ENCODE measurements around the gene NUMA1.

Gene NUMA1

DNA sequence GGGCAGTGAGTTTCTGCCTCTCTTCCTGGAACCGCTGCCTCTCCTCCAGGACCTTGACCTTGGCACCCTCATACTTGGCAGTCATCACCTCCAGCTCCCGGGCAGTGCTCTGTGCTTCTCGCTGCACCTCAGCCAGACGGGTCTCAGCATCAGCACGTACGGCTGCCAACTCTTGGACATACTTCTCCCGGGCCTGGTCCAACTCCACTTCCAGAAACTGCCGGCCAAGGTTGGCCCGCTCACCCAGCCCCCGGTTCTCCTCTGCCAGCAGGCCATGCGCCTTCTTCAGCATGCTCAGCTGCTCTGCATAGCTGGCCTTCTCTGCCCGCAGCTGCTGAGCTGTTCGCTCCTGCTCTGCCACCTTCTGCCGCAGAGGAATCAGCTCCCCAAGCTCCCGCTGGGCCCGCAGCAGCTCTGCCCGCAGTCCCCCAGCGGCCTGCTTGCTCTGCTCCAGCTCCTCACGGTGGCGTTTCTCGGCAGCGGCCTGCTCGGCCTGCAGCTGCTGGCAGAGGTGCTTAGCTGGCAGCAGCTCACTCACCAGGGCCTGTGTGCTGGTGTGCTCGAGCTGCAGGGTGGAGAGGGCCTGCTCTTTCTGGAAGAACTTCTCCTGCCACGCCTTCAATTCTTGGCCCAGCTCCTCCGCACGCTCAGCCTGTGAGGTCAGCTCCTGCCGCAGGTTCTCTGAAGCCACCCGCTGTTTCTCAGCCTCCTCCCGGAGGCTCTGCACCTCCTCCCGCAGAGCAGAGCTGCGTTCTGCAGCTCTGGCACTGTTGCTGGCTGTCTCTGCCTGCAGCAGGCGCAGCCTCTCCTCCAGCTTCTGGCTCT lies 67.2 kb downstream of the NUMA1 start:
- Histone ChIP-seq H3K9ac (peak overlapping the region in 5 of 11 experiments; percentile 10 to 56 (median 28); a peak in 4 of 22 replicates), H4K20me1 (peaks cover 68 to 99% (median 90%) of the 10 kb centered on the region in 11 experiments; a peak in 21 of 22 replicates), H3K27me3 (no peaks in the 10 kb centered on the region), H3K36me3 (peaks cover 99% of the 10 kb centered on the region in 11 experiments), H3K4me1 (peaks cover 0 to 33% (median 3%) of the 10 kb centered on the region in 10 experiments; a peak in 8 of 20 replicates), H3K4me3 (no peak overlapping the region), H3K9me3 (replicated peaks in 1 of 11) (no peaks in the 10 kb centered on the region), H3K27ac (peak overlapping the region in 1 of 11 experiments; percentile 18; a peak in 1 of 22 replicates), H3K4me2 (no peak overlapping the region; a peak in 1 of 22 replicates)
- TF ChIP-seq Cebpa-rat (IDR thresholded peaks at IDR 0.05): no peak

DNA sequence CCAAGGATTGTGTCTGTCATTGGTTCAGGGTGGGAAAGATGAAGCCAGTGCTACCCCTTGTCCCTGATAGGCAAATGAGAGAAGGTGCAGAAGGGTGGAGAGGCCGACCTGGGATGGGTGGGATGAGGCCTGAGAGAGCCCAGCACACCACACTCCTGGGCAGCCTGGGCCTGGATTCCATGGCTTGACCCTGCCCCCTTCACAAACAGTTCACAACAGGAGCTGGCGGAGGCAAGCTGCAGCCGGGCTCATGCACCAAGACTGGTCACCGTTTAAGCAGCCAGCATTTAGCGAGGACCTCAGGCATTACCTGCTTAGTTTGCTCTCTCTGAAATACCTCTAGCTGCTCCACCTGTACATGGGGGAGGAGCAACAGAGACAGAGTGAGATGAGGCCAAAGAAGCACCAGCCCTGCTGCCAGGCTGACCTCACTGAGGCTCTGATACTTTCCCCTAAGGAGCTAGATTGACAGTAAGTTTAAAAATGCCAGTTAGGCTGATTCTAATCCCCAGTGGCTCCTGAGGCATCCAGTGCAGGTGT lies 68.2 kb downstream of the NUMA1 start:
- Histone ChIP-seq H4K20me1 (peaks cover 70 to 99% (median 92%) of the 10 kb centered on the region in 11 experiments; a peak in 21 of 22 replicates), H3K4me2 (peak overlapping the region in 1 of 11 experiments; percentile 12; a peak in 2 of 22 replicates), H3K36me3 (peaks cover 99% of the 10 kb centered on the region in 11 experiments), H3K27me3 (no peaks in the 10 kb centered on the region), H3K27ac (no peak overlapping the region; a peak in 2 of 22 replicates), H3K9ac (peak overlapping the region in 5 of 11 experiments; percentile 10 to 56 (median 28); a peak in 6 of 22 replicates), H3K4me1 (peaks cover 0 to 33% (median 3%) of the 10 kb centered on the region in 10 experiments; a peak in 8 of 20 replicates), H3K4me3 (no peak overlapping the region), H3K9me3 (replicated peaks in 1 of 11) (no peaks in the 10 kb centered on the region)
- TF ChIP-seq Cebpa-rat (IDR thresholded peaks at IDR 0.05): no peak

GRCh38 chr11:72010529-72011233 lies 69.7 kb downstream of the NUMA1 start:
- Histone ChIP-seq H3K4me1 (peaks cover 0 to 33% (median 3%) of the 10 kb centered on the region in 10 experiments; a peak in 8 of 20 replicates), H4K20me1 (peaks cover 82 to 99% (median 96%) of the 10 kb centered on the region in 11 experiments; a peak in 21 of 22 replicates), H3K4me3 (no peak overlapping the region), H3K36me3 (peaks cover 99% of the 10 kb centered on the region in 11 experiments), H3K4me2 (no peak overlapping the region), H3K9me3 (replicated peaks in 1 of 11) (no peaks in the 10 kb centered on the region), H3K27ac (no peak overlapping the region), H3K27me3 (no peaks in the 10 kb centered on the region), H3K9ac (peak overlapping the region in 1 of 11 experiments; percentile 5; a peak in 1 of 22 replicates)
- no peak for TF ChIP-seq Cebpa-rat (IDR thresholded peaks at IDR 0.05)

DNA sequence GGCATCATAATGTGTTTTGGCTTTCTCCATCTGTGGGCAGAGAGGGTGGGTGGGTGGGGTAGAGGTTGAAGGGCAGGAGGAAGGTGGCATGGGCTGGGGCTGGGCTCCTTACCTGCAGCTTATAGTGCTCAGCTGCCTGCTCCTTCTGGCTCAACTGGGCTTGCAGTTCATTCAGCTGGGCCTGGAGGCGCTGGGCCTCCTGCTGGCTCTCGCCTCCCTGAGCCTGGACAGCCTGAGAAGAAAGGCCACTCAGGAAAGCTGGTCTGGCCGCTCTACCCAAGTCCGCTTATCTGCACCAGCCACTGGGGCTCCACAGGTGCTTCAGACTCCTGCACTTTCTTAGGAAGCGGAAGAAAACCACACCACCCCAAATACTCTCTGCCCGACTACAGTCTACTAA lies 71.2 kb downstream of the NUMA1 start:
- peaks cover 89 to 99% (median 96%) of the 10 kb centered on the region in 11 experiments for H4K20me1 ChIP-seq
- TF ChIP-seq Cebpa-rat (IDR thresholded peaks at IDR 0.05): no peak
- H3K9ac ChIP-seq: no peak overlapping the region
- peaks cover 99% of the 10 kb centered on the region in 11 experiments for H3K36me3 ChIP-seq
- no peak overlapping the region for H3K4me2 ChIP-seq
- no peaks in the 10 kb centered on the region for H3K27me3 ChIP-seq
- peaks cover 0 to 22% (median 3%) of the 10 kb centered on the region in 10 experiments; a peak in 7 of 20 replicates for H3K4me1 ChIP-seq
- no peak overlapping the region for H3K27ac ChIP-seq
- H3K4me3 ChIP-seq: no peak overlapping the region
- H3K9me3 ChIP-seq (replicated peaks in 1 of 11): no peaks in the 10 kb centered on the region

GRCh38 chr11:72008728-72009127 lies 71.6 kb downstream of the NUMA1 start:
- no peak overlapping the region for H3K4me2 ChIP-seq
- peaks cover 99% of the 10 kb centered on the region in 11 experiments for H3K36me3 ChIP-seq
- no peak overlapping the region for H3K27ac ChIP-seq

DNA sequence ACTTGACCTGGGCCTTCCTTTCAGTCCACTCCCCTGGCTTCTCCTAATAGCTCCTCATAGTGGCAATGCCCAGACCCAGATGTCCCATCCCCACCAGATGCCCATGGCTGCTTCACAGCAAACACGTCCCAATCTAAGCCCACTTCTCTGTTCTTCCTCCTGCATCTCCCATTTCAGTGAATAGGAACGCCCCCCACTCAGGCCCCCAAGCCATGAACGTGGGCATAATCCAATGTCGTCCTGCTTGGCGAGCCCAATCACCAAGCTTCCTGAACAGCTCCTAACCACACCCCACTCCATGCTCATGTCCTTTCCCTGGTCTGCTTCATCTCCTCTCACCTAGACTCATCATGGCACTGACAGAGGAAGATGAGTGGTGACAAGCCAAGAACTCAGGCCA lies 72.8 kb downstream of the NUMA1 start:
- TF ChIP-seq Cebpa-rat (IDR thresholded peaks at IDR 0.05): no peak
- no peak overlapping the region for H3K27ac ChIP-seq
- H3K9me3 ChIP-seq (replicated peaks in 1 of 11): no peaks in the 10 kb centered on the region
- H3K4me3 ChIP-seq: no peak overlapping the region
- peaks cover 88 to 99% (median 97%) of the 10 kb centered on the region in 11 experiments for H4K20me1 ChIP-seq
- H3K4me2 ChIP-seq: no peak overlapping the region
- H3K9ac ChIP-seq: no peak overlapping the region
- H3K36me3 ChIP-seq: peaks cover 99% of the 10 kb centered on the region in 11 experiments
- H3K27me3 ChIP-seq: no peaks in the 10 kb centered on the region
- peaks cover 0 to 10% (median 3%) of the 10 kb centered on the region in 10 experiments; a peak in 5 of 20 replicates for H3K4me1 ChIP-seq

More at GRCh38 chr11:72008728-72009127, 71.6 kb downstream of the NUMA1 start:
- peak overlapping the region in 1 of 11 experiments; percentile 26; a peak in 1 of 22 replicates for H3K9ac ChIP-seq
- peaks cover 0 to 20% (median 3%) of the 10 kb centered on the region in 10 experiments; a peak in 7 of 20 replicates for H3K4me1 ChIP-seq
- TF ChIP-seq Cebpa-rat (IDR thresholded peaks at IDR 0.05): no peak
- peaks cover 88 to 99% (median 97%) of the 10 kb centered on the region in 11 experiments for H4K20me1 ChIP-seq
- no peaks in the 10 kb centered on the region for H3K27me3 ChIP-seq
- no peaks in the 10 kb centered on the region for H3K9me3 ChIP-seq (replicated peaks in 1 of 11)
- H3K4me3 ChIP-seq: no peak overlapping the region

GRCh38 chr11:72007089-72007476 lies 73.3 kb downstream of the NUMA1 start:
- Histone ChIP-seq H3K9me3 (replicated peaks in 1 of 11) (no peaks in the 10 kb centered on the region), H3K4me3 (no peak overlapping the region), H3K9ac (peak overlapping the region in 1 of 11 experiments; percentile 18; a peak in 2 of 22 replicates), H3K27ac (no peak overlapping the region), H3K36me3 (peaks cover 97 to 99% (median 99%) of the 10 kb centered on the region in 11 experiments), H3K4me2 (no peak overlapping the region), H4K20me1 (peaks cover 86 to 99% (median 96%) of the 10 kb centered on the region in 11 experiments), H3K4me1 (peaks cover 0 to 5% (median 1%) of the 10 kb centered on the region in 10 experiments; a peak in 5 of 20 replicates), H3K27me3 (no peaks in the 10 kb centered on the region)
- TF ChIP-seq Cebpa-rat (IDR thresholded peaks at IDR 0.05): no peak

- peaks cover 80 to 99% (median 96%) of the 10 kb centered on the region in 11 experiments for H4K20me1 ChIP-seq
- no peaks in the 10 kb centered on the region for H3K27me3 ChIP-seq
- no peaks in the 10 kb centered on the region for H3K4me1 ChIP-seq
- peaks cover 92 to 99% (median 99%) of the 10 kb centered on the region in 11 experiments for H3K36me3 ChIP-seq
- H3K9me3 ChIP-seq (replicated peaks in 1 of 11): no peaks in the 10 kb centered on the region
- no peak overlapping the region for H3K27ac ChIP-seq
- no peak overlapping the region for H3K4me2 ChIP-seq
- H3K9ac ChIP-seq: peak overlapping the region in 1 of 11 experiments; percentile 18; a peak in 2 of 22 replicates
- no peak for TF ChIP-seq Cebpa-rat (IDR thresholded peaks at IDR 0.05)
- H3K4me3 ChIP-seq: no peak overlapping the region
Measured at GRCh38 chr11:72006309-72007088, 73.8 kb downstream of the NUMA1 start.

Measured in BLaER1 treated with 17β-estradiol and CSF1 and Interleukin-3, amounts not matched to agents 10 nM and 100 nM (cell line).